ENCODE data around the gene CHAF1B. TPM values are rescaled to one million over a fixed set of nuclear protein-coding genes. Genes with fewer than 3 reads are reported as not detected.

CHAF1B gene
- total RNA-seq, 1 experiment from 2014 or later = 20.7 TPM

GRCh38 chr21:36463991-36464390 lies 78.8 kb downstream of the CHAF1B start:
- CTCF ChIA-PET = no interaction called here
- Mint-ChIP-seq H3K4me3 (no peak overlapping the region), H3K9me3 (no peaks in the 10 kb centered on the region), H3K27ac (no peak overlapping the region), H3K27me3 (ENCODE audit: low read depth) (no peaks in the 10 kb centered on the region), H3K4me1 (peaks cover 19% of the 10 kb centered on the region), H3K36me3 (no peaks in the 10 kb centered on the region)
- POLR2A ChIA-PET = no interaction called here
- DNase-seq (ENCODE audit: low spot score) = no peak
- TF ChIP-seq NFYB (CRISPR knock-in tag; conservative IDR thresholded peaks at IDR 0.05; ENCODE audit: low read depth) = no peak
- no peak for TF ChIP-seq ERG (CRISPR knock-in tag; IDR thresholded peaks at IDR 0.05)
- TF ChIP-seq RORB (CRISPR knock-in tag; IDR thresholded peaks at IDR 0.05) = no peak
- TF ChIP-seq SMAD3 (CRISPR knock-in tag; IDR thresholded peaks at IDR 0.05; ENCODE audit: borderline replicate concordance) = no peak
- TF ChIP-seq ZNF281 (CRISPR knock-in tag; IDR thresholded peaks at IDR 0.05) = no peak
- TF ChIP-seq TEAD4 (CRISPR knock-in tag; IDR thresholded peaks at IDR 0.05) = no peak
- no peak for ATAC-seq

GRCh38 chr21:36464590-36464989 lies 79.4 kb downstream of the CHAF1B start:
- Mint-ChIP-seq H3K4me1 (peaks cover 21% of the 10 kb centered on the region), H3K36me3 (no peaks in the 10 kb centered on the region), H3K27me3 (ENCODE audit: low read depth) (no peaks in the 10 kb centered on the region), H3K9me3 (no peaks in the 10 kb centered on the region), H3K4me3 (no peak overlapping the region), H3K27ac (no peak overlapping the region)
- no peak; the same call in 1 of the 2 replicates for ATAC-seq
- no peak for DNase-seq (ENCODE audit: low spot score)
- ChIA-PET CTCF (no interaction called here), POLR2A (no interaction called here)
- TF ChIP-seq NR1H2 (CRISPR knock-in tag; IDR thresholded peaks at IDR 0.05) = no peak
- no peak for TF ChIP-seq CREM (CRISPR knock-in tag; IDR thresholded peaks at IDR 0.05)
- TF ChIP-seq HMGXB4 (CRISPR knock-in tag; IDR thresholded peaks at IDR 0.05) = no peak
- TF ChIP-seq ERG (CRISPR knock-in tag; IDR thresholded peaks at IDR 0.05) = no peak
- no peak for TF ChIP-seq CBFB (CRISPR knock-in tag; IDR thresholded peaks at IDR 0.05; ENCODE audit: low read depth)
- TF ChIP-seq TEAD4 (CRISPR knock-in tag; IDR thresholded peaks at IDR 0.05) = no peak
- TF ChIP-seq GTF2I (CRISPR knock-in tag; conservative IDR thresholded peaks at IDR 0.05) = no peak
- TF ChIP-seq ZNF219 (CRISPR knock-in tag; IDR thresholded peaks at IDR 0.05; ENCODE audit: borderline replicate concordance) = no peak
- TF ChIP-seq STAT6 (CRISPR knock-in tag; conservative IDR thresholded peaks at IDR 0.05; ENCODE audit: low read depth) = no peak
- no peak for TF ChIP-seq ZNF512 (CRISPR knock-in tag; IDR thresholded peaks at IDR 0.05; ENCODE audit: borderline replicate concordance)
- TF ChIP-seq GABPB1 (CRISPR knock-in tag; IDR thresholded peaks at IDR 0.05) = no peak
- no peak for TF ChIP-seq JAZF1 (CRISPR knock-in tag; IDR thresholded peaks at IDR 0.05)
- no peak for TF ChIP-seq USF1 (CRISPR knock-in tag; IDR thresholded peaks at IDR 0.05)
- no peak for TF ChIP-seq PREB (CRISPR knock-in tag; IDR thresholded peaks at IDR 0.05; ENCODE audit: borderline replicate concordance)
- no peak for TF ChIP-seq ZNF281 (CRISPR knock-in tag; IDR thresholded peaks at IDR 0.05)

Data from WTC11 (cell line).